HCT116 (cell line): ENCODE results near the gene NEO1.

Experiments used
- EZH2 ChIP-seq: fragments of 200-600 bp; sonication (generic); IDR thresholded peaks from 2 replicates; pipeline ENCODE4 v1.6.1; 2017; ENCODE audit warnings: antibody characterized with exemption, mixed run types
- FOSL1 ChIP-seq: IDR thresholded peaks from 2 replicates; pipeline ENCODE4 v1.6.1; 2012; ENCODE audit warnings: low read depth
- POLR2A ChIP-seq: IDR thresholded peaks from 2 replicates; pipeline ENCODE4 v1.7.0; 2011; ENCODE audit warnings: borderline replicate concordance; ENCODE audit not compliant: insufficient read depth, insufficient read length; ENCODE audit errors: extremely low read depth
- POLR2AphosphoS5 ChIP-seq: IDR thresholded peaks from 2 replicates; pipeline ENCODE4 v1.6.1; 2011; ENCODE audit warnings: mild to moderate bottlenecking, low read depth, low read length, moderate library complexity
- SP1 ChIP-seq: IDR thresholded peaks from 2 replicates; pipeline ENCODE4 v1.6.1; 2012; ENCODE audit warnings: low read depth
- TCF7L2 ChIP-seq: IDR thresholded peaks from 2 replicates; pipeline ENCODE4 v1.7.0; 2011; ENCODE audit warnings: borderline replicate concordance, inconsistent platforms; ENCODE audit not compliant: insufficient read depth, insufficient read length; ENCODE audit errors: extremely low read depth
- YY1 ChIP-seq: IDR thresholded peaks from 2 replicates; pipeline ENCODE4 v1.6.1; 2011; ENCODE audit warnings: low read length, low read depth, moderate library complexity, mild to moderate bottlenecking; ENCODE audit not compliant: insufficient replicate concordance; ENCODE audit errors: extremely low read depth
- ZFX ChIP-seq: fragments of 450-650 bp; IDR thresholded peaks from 2 replicates; pipeline ENCODE4 v1.6.1; 2017
- TF ChIP-seq, protein P1 (sequence below), 3 experiments: fragments of 200-600 bp in 1 of 3; sonication (generic) in 1 of 3; IDR thresholded peaks in 2 of 3; conservative IDR thresholded peaks in 1 of 3; 2 replicates each; pipeline ENCODE4 v1.5.1; 2012 to 2017; ENCODE audit warnings: low read depth in 2 of 3, low read length in 2 of 3, antibody characterized with exemption in 1 of 3, borderline replicate concordance in 1 of 3, control low read depth in 1 of 3, mild to moderate bottlenecking in 1 of 3, mixed read lengths in 1 of 3, mixed run types in 1 of 3, moderate library complexity in 1 of 3; ENCODE audit not compliant: insufficient read depth in 1 of 3
- TF ChIP-seq, protein P2 (sequence below): IDR thresholded peaks from 2 replicates; pipeline ENCODE4 v1.6.1; 2012; ENCODE audit warnings: low read depth
- TF ChIP-seq, protein P3 (sequence below): IDR thresholded peaks from 2 replicates; pipeline ENCODE4 v1.6.1; 2012

DNA sequence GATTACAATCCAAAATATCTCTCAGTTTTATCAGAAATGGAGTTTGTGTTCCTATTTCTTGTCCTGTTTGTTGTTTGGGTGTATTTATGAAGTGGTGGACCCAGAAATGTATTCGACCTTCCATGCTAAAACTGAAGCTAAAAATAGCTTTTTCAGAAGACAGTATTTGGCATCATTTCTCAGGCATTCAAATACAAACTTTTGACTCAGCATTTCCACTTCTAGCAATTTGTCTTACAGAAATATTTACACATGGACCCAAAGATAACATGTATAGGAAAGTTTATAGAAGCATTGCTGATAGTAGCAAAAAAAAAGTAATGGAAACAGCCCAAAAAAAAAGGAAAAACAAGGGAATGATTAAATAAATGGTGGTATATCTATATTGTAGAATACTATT, 160.2 kb downstream of the NEO1 start:
- TF ChIP-seq POLR2A (no peak), POLR2AphosphoS5 (no peak), YY1 (no peak), TCF7L2 (no peak), SP1 (no peak), ZFX (no peak), EZH2 (no peak), FOSL1 (no peak)
- TF ChIP-seq, protein P1, sequence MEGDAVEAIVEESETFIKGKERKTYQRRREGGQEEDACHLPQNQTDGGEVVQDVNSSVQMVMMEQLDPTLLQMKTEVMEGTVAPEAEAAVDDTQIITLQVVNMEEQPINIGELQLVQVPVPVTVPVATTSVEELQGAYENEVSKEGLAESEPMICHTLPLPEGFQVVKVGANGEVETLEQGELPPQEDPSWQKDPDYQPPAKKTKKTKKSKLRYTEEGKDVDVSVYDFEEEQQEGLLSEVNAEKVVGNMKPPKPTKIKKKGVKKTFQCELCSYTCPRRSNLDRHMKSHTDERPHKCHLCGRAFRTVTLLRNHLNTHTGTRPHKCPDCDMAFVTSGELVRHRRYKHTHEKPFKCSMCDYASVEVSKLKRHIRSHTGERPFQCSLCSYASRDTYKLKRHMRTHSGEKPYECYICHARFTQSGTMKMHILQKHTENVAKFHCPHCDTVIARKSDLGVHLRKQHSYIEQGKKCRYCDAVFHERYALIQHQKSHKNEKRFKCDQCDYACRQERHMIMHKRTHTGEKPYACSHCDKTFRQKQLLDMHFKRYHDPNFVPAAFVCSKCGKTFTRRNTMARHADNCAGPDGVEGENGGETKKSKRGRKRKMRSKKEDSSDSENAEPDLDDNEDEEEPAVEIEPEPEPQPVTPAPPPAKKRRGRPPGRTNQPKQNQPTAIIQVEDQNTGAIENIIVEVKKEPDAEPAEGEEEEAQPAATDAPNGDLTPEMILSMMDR (IDR thresholded peaks at IDR 0.05 in 2 of 3, conservative IDR thresholded peaks at IDR 0.05 in 1 of 3; ENCODE audit: borderline replicate concordance in 1 of 3, insufficient read depth in 1 of 3, low read depth in 2 of 3, low read length in 2 of 3) = no peak
- TF ChIP-seq, protein P2, sequence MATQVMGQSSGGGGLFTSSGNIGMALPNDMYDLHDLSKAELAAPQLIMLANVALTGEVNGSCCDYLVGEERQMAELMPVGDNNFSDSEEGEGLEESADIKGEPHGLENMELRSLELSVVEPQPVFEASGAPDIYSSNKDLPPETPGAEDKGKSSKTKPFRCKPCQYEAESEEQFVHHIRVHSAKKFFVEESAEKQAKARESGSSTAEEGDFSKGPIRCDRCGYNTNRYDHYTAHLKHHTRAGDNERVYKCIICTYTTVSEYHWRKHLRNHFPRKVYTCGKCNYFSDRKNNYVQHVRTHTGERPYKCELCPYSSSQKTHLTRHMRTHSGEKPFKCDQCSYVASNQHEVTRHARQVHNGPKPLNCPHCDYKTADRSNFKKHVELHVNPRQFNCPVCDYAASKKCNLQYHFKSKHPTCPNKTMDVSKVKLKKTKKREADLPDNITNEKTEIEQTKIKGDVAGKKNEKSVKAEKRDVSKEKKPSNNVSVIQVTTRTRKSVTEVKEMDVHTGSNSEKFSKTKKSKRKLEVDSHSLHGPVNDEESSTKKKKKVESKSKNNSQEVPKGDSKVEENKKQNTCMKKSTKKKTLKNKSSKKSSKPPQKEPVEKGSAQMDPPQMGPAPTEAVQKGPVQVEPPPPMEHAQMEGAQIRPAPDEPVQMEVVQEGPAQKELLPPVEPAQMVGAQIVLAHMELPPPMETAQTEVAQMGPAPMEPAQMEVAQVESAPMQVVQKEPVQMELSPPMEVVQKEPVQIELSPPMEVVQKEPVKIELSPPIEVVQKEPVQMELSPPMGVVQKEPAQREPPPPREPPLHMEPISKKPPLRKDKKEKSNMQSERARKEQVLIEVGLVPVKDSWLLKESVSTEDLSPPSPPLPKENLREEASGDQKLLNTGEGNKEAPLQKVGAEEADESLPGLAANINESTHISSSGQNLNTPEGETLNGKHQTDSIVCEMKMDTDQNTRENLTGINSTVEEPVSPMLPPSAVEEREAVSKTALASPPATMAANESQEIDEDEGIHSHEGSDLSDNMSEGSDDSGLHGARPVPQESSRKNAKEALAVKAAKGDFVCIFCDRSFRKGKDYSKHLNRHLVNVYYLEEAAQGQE = no peak
- TF ChIP-seq, protein P3, sequence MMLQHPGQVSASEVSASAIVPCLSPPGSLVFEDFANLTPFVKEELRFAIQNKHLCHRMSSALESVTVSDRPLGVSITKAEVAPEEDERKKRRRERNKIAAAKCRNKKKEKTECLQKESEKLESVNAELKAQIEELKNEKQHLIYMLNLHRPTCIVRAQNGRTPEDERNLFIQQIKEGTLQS = no peak
